GM18502 (cell line): ENCODE results near the gene CCR9.
"Not testable (repeated sequence)": the region's sequence is repeated elsewhere in the genome, so short reads cannot be mapped to it uniquely, and the experiment has no call there.

ENCODE experiments used
- ATAC-seq: cut with Tn5 transposase; IDR thresholded peaks from one replicate; pipeline ENCODE4 v1.9.1; 2021; ENCODE audit warnings: mild to moderate bottlenecking; ENCODE audit not compliant: unreplicated experiment, poor library complexity

CCR9 gene, protein sequence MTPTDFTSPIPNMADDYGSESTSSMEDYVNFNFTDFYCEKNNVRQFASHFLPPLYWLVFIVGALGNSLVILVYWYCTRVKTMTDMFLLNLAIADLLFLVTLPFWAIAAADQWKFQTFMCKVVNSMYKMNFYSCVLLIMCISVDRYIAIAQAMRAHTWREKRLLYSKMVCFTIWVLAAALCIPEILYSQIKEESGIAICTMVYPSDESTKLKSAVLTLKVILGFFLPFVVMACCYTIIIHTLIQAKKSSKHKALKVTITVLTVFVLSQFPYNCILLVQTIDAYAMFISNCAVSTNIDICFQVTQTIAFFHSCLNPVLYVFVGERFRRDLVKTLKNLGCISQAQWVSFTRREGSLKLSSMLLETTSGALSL

GRCh38 chr3:45885979-45886705 lies at the start of gene CCR9:
Gene CCR9 (plus strand): TSS chr3:45886543. CDS start chr3:45894934, 8,391 bp downstream.
- ATAC-seq: no peak

GRCh38 chr3:45838466-45838865 lies 47.9 kb upstream of the CCR9 start:
- ATAC-seq: no peak

- no peak for ATAC-seq
Observed at GRCh38 chr3:45841420-45841756, 45.0 kb upstream of the CCR9 start.

DNA sequence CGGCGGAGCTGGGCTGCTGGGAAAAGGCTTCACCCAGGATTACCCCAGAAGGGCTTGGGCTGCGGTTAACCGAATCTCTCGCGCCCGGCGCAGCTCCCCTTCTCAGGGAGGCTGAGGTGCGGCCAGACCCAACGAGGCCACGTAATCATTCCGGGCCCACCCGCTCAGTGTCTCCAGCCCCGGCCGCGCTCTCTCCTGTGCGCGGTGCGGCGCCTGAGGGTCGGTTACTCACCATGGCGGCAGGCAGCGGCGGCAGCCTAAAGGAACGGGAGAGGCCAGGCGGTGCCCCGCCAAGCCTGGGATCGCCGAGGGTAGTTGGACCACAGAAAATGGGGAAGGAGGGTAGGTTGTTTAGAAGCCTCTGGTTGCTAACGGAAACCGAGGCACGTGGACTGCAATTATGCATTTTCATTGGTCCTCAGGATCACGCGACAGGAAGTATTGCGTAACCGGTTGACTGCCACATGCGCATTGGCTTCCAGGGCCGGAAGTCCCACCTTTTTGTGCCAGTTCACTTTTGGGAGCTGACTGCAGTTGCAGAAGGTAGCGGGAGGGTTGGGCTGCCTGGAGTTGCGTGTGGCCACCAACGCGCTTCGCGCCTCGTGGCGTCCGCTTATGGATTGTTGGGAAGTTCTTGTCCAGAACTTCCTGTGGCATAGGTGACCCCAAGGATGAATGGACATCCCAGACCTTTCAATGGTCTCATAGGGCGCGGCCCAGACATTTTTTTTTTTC lies 44.4 kb upstream of the CCR9 start, which contains the start of gene LZTFL1:
LZTFL1 (minus strand) TSS at position 363 of the 735 bp plus-strand sequence; CDS start at position 235, 128 bp downstream.
- peak; percentile 96 for ATAC-seq

DNA sequence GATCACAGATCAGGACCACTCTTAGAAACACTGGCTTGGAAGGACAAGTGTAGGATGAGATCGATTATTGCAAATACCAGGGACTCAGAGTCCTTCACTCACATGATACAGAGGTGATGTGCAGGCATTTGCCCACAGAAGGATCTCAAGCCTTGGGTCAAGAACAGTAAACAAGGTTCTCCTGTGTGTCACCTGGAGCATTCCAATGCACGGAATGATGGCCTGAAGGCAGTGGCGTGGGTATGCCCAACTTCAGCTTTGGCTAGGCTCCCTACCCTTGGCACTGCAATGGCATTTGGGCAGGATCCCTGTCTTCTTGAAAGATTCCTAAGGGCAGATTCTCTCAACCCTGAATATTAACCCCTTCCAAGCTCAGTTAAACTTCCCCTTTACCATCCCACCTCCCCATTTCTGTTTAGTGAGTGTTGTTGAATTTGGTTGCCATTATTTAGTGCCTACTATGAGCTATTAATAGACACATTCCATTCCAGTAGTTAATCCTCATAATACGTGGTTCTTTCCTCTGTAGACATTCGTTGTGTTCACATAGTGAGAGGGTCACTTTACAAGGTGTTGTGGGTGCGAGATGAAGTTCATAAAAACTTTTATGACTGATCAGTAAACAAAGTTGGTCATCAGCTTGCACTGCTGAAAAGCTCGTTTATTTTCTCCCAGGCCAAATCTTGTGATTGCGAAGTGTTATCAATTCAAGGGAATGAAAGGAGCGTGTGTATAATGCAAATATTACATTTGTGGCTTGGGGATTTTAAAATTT lies 43.3 kb upstream of the CCR9 start:
- no peak for ATAC-seq

DNA sequence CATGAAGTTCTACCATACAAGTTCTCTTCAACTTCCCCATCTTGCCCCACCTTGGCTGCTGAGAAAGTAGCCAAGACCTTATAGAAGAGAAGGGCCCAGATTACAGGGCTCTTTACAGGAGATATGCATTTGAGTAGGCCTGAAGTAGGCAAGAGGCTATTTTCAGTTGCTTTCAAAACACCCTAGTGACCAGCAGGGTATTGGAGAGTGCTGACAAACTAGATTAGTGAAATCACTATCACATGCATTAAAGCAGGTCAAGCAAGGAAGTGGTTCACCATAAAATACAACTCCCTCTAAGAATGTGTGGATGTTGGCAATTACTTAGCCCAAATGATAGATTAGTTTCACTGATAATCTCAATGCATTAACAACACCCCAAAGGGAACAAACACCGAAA lies 41.7 kb upstream of the CCR9 start:
- no peak for ATAC-seq

DNA sequence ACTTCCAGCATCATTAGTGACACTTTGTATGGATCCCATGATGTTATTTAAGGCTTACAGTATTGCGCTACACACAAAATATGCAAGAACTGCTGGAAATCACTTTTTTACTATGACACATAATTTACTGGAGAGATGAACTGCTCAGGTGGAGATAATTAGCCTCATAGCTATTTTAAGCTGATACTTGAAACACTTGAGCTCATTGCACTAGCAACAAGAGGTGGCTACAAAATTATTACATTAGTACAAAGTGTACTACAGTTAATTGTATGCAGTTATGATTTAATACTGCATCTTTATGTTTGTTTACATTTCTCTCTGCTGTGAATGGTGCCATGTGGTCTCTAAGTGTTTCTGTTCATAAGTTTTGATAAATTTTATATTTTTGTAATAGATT lies 38.0 kb upstream of the CCR9 start:
- no peak for ATAC-seq

- ATAC-seq: no peak
Observed at GRCh38 chr3:45852828-45853227, 33.5 kb upstream of the CCR9 start.

- ATAC-seq: not testable (repeated sequence)
Observed at GRCh38 chr3:45856323-45856722, 30.0 kb upstream of the CCR9 start.

- ATAC-seq: not testable (repeated sequence)
Observed at GRCh38 chr3:45857024-45857423, 29.3 kb upstream of the CCR9 start.

DNA sequence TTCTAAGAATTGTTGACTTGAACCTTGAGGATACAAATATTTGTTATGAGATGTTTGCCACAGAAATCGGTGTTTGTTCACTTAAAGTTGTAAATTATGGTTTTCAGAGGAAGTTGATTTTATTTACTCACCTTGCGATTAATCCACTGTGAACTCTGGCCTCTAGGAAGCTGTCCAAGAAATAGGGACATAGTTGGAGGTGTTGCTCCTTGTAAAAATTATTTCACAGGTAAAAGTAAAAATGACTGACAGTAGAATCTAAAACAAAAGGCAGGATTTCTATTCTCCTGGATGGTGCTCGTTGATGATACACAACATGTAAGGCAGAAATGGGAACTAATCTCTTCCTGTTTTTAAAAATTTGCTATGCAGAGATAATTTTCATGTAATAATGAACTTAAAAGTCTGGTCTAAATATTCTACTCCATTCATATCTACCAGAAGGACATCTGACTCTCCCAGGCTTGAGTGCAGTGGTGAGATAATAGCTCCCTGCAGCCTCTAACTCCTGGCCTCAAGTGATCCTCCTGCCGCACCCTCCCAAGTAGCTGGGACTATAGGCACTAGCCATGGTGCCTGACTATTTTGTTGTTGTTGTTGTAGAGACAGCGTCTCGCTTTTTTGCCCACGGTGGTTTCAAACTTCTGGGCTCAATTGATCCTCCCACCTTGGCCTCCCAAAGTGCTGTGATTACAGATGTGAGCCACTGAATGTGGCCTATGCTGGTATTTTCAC lies 27.4 kb upstream of the CCR9 start:
- ATAC-seq: no peak

DNA sequence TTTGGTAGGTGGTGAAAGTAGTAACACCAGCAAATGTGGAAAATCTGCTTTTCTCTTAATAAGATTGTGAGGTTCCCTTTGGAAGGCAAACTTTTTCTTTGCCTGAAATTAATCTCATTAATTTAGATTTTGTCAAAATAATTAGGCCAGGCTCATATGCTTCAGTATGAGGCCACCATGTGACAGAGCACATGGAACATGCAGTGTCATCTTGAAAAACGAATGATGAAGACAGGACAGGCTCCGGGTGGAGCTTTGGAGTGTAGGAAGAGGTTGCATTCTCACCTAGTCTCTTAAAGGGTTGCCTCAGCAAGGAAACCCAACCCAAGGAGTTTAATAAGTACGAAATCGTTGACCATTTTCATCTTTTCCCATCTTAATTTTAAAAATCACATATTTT lies 25.9 kb upstream of the CCR9 start:
- ATAC-seq: no peak

GRCh38 chr3:45861043-45861719 lies 25.2 kb upstream of the CCR9 start:
- peak; percentile 51 for ATAC-seq

DNA sequence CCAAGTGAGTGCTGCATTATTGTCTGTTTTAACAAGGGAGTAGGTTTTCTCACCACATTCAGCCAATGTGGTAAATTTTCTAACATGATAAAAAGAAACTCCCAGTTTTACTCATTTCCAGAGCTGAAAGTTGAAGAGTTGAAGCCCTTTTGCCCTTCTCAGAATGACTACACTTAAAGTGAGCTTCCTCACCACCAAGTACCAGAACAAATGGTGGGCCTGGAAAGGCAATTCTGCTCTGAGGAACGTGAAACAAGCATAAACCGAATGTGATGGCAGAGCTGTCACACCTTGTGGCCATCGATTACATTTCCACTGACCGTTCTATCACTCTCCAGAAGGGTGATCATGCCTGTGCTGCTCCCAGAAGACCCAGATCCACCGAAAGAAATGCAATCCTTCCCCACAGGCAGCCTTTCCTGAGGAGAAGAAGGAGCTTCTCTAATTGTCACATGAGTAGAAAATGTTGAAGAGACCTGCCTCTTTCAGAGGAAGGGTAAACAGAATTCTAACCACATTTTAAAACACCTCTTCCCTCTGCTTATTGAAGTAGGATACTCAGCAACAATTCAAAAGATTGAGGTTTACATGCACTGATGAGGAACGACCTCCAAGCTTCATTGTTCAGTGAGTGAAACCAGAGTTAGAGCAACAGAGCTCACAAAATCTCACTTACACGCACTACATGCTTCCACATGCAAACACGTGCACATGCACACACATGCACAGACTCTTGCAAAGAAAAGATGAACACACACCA lies 21.4 kb upstream of the CCR9 start:
- peak; percentile 78 for ATAC-seq

GRCh38 chr3:45865563-45865962 lies 20.8 kb upstream of the CCR9 start:
- no peak for ATAC-seq

DNA sequence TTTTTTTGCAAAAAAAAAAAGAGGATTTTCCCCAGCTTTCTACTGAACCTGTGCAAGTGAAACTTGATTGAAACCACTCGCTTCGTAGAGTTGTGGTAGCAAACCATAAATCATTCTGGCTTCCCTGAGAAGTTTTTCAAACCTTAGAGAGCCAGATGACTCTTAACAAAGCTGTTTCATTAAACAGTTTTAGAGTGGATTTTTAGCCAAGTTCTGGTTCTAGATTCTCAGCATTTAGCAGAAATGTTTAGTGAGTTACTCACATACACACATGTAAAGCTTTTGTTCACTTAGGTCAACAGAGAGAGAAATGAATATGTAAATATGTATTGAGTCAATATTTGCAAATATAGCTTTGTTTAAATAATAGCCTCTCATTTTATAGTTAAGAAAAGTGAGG lies 18.1 kb upstream of the CCR9 start:
- no peak for ATAC-seq

DNA sequence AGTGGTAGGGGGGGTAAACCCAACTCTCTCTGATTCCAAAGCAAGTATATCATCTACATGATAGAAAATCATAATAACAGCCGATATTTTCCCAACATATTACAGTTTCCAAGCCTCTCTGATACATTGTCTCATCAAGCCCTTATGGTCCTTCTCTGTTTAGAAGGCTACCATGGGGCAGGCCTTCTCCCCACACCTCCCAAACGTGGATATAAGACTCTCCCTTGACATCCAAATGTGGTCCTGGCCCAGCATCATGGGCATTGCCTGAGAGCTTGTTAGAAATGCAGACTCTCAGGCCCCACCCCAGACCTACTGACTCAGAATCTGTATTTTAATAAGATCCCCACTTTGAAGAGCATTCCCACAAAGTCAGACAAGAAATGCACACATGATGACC lies 17.7 kb upstream of the CCR9 start:
- no peak for ATAC-seq

- ATAC-seq: no peak
Observed at GRCh38 chr3:45869638-45870037, 16.7 kb upstream of the CCR9 start.
